ENCODE results near the gene RIOX2. TPM values are rescaled to one million over a fixed set of nuclear protein-coding genes. Genes with fewer than 3 reads are reported as not detected.

Gene RIOX2
- total and polyA plus RNA-seq, 7 donors: 9.0 to 23.5 (median 16.8) TPM

- no peaks in the 10 kb centered on the region for H3K9me3 ChIP-seq
- DNase-seq: no peak
- WGBS, 2 donors: 82 to 90% methylated on average over 2 of the region's 2 CpGs
- no peaks in the 10 kb centered on the region for H3K36me3 ChIP-seq
- TF ChIP-seq CTCF (IDR thresholded peaks at IDR 0.05): no peak
- no peak for TF ChIP-seq POLR2A (IDR thresholded peaks at IDR 0.05)
- no peak for TF ChIP-seq EP300 (IDR thresholded peaks at IDR 0.05)
- TF ChIP-seq POLR2AphosphoS5 (IDR thresholded peaks at IDR 0.05): no peak
- no peak overlapping the region for H3K4me3 ChIP-seq
- H3K4me1 ChIP-seq: peaks cover 0 to 35% (median 22%) of the 10 kb centered on the region in 4 donors
- no peaks in the 10 kb centered on the region for H3K27me3 ChIP-seq
- no peak overlapping the region for H3K27ac ChIP-seq
- intact Hi-C loops (cut with DNase I): no loop called here
Measured at GRCh38 chr3:97987306-97987705, 15.1 kb upstream of the RIOX2 start.

DNA sequence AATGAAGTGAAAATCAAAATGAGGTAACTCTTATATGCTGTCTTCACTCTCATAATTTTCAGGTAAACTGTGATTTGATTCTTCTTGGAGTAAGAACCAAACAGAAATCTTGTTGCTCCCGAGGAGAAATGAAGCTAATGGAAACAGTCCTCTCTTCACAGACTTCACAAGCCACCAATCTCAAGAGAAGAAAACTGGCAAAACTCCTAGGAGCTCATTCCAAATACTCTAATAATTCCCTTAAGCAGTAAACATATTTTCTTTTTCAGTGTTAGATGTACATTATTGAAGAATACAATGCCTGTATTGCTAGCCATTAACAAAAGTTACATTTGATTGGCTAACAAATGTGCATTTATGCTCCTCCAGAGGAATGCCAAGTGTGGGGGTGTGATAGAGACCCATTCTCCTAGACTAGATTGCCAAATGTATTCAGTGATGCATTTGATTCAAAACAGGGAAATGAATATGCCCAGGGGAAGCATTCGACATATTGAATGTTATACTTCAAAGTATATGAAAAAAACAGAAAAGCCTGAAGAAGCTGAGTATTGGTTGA is 11.8 kb upstream of the RIOX2 start:
- TF ChIP-seq POLR2A (IDR thresholded peaks at IDR 0.05) (no peak), EP300 (IDR thresholded peaks at IDR 0.05) (no peak), CTCF (IDR thresholded peaks at IDR 0.05) (no peak), POLR2AphosphoS5 (IDR thresholded peaks at IDR 0.05) (no peak)
- H3K9me3 ChIP-seq: no peaks in the 10 kb centered on the region

GRCh38 chr3:97981886-97982285 is 9.7 kb upstream of the RIOX2 start:
- TF ChIP-seq POLR2A (IDR thresholded peaks at IDR 0.05) (no peak), POLR2AphosphoS5 (IDR thresholded peaks at IDR 0.05) (peak in 2 of 4 donors; percentile 29 to 42), CTCF (IDR thresholded peaks at IDR 0.05) (no peak), EP300 (IDR thresholded peaks at IDR 0.05) (peak in 1 of 4 donors; percentile 66)
- Histone ChIP-seq H3K9me3 (no peaks in the 10 kb centered on the region), H3K27ac (peak overlapping the region in 3 of 4 donors; percentile 42 to 68 (median 60)), H3K4me1 (peaks cover 0 to 33% (median 23%) of the 10 kb centered on the region in 4 donors), H3K4me3 (no peak overlapping the region), H3K27me3 (no peaks in the 10 kb centered on the region), H3K36me3 (no peaks in the 10 kb centered on the region)
- DNase-seq: no peak
- WGBS, 2 donors: 54 to 68% methylated on average over 3 of the region's 3 CpGs
- intact Hi-C loops (cut with DNase I): no loop called here

More for the DNA sequence above, 11.8 kb upstream of the RIOX2 start:
- no peak for DNase-seq
- Histone ChIP-seq H3K36me3 (no peaks in the 10 kb centered on the region), H3K27me3 (no peaks in the 10 kb centered on the region), H3K4me1 (peaks cover 0 to 33% (median 23%) of the 10 kb centered on the region in 4 donors), H3K27ac (peak overlapping the region in 1 of 4 donors; percentile 27), H3K4me3 (no peak overlapping the region)
- intact Hi-C loops (cut with DNase I): no loop called here
- 51 to 82% methylated on average over 2 of the region's 2 CpGs for WGBS, 2 donors

DNA sequence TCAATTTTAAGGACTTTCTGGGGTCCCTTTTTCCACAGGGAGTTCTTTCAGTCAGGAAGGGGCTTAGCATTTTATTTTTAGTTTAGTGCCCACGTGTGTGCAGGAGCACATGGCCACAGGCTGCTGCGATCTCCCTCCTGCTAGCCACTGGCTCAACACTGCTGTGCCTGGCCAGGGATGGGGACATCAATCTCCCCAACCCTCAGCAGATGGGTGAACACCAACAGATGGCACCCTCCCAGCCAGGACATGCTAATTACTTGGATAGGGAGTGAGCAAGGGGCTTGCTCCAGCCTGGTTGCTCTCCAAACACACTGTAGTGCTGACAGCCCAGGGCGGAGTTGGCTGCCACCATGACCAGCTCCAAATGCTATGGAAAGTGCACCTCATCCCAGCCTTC is 7.4 kb upstream of the RIOX2 start:
- WGBS, 2 donors: 91 to 94% methylated on average over 3 of the region's 3 CpGs
- no peaks in the 10 kb centered on the region for H3K36me3 ChIP-seq

More for the DNA sequence above, 7.4 kb upstream of the RIOX2 start:
- Histone ChIP-seq H3K9me3 (no peaks in the 10 kb centered on the region), H3K27me3 (no peaks in the 10 kb centered on the region), H3K4me1 (peaks cover 0 to 33% (median 23%) of the 10 kb centered on the region in 4 donors), H3K27ac (no peak overlapping the region), H3K4me3 (no peak overlapping the region)
- intact Hi-C loops (cut with DNase I): no loop called here
- no peak for TF ChIP-seq EP300 (IDR thresholded peaks at IDR 0.05)
- TF ChIP-seq POLR2A (IDR thresholded peaks at IDR 0.05): no peak
- TF ChIP-seq CTCF (IDR thresholded peaks at IDR 0.05): no peak
- TF ChIP-seq POLR2AphosphoS5 (IDR thresholded peaks at IDR 0.05): no peak
- DNase-seq: no peak
